Fibroblast of lung (primary cell): ENCODE data around the gene ABCB11. TPM values are rescaled to one million over a fixed set of nuclear protein-coding genes. Genes with fewer than 3 reads are reported as not detected.

ENCODE experiments used
- DNase-seq, 2 donors: peaks; one replicate each; pipeline versions ENCODE4 v3.0.0 to v3.0.0-alpha.2; 2010; ENCODE audit warnings: low read depth in 2 of 2
- H2AFZ ChIP-seq: 2 replicates; pipeline ENCODE4 v1.5.1; 2012; ENCODE audit warnings: low read length, control low read depth, inconsistent platforms
- H3K27ac ChIP-seq: 2 replicates; pipeline ENCODE4 v1.5.1; 2011; ENCODE audit warnings: low read length, control low read depth; ENCODE audit not compliant: insufficient read depth
- H3K27me3 ChIP-seq: 2 replicates; pipeline ENCODE4 v1.5.1; 2011; ENCODE audit warnings: mild to moderate bottlenecking, low read length; ENCODE audit not compliant: control insufficient read depth, insufficient read depth
- H3K36me3 ChIP-seq: 2 replicates; pipeline ENCODE4 v1.5.1; 2011; ENCODE audit warnings: low read length; ENCODE audit not compliant: control insufficient read depth, insufficient read depth
- H3K4me1 ChIP-seq: 2 replicates; pipeline ENCODE4 v1.5.1; 2011; ENCODE audit warnings: low read length; ENCODE audit not compliant: control insufficient read depth, insufficient read depth; ENCODE audit errors: extremely low read depth
- H3K4me2 ChIP-seq: 2 replicates; pipeline ENCODE4 v1.5.1; 2011; ENCODE audit warnings: low read length, control low read depth; ENCODE audit not compliant: insufficient read depth; ENCODE audit errors: extremely low read depth
- H3K4me3 ChIP-seq, 4 experiments: fragments of 200-600 bp in 1 of 4; sonication (generic) in 1 of 4; replicated peaks in 1 of 4; 2 replicates each; pipeline ENCODE4 v1.5.1; 2011 to 2016; ENCODE audit warnings: low read length in 4 of 4, low read depth in 3 of 4, mild to moderate bottlenecking in 3 of 4, control low read depth in 2 of 4, inconsistent platforms in 1 of 4, mixed read lengths in 1 of 4; ENCODE audit not compliant: insufficient read depth in 1 of 4; ENCODE audit errors: control extremely low read depth in 1 of 4
- H3K79me2 ChIP-seq: 2 replicates; pipeline ENCODE4 v1.5.1; 2012; ENCODE audit warnings: mild to moderate bottlenecking, low read length, inconsistent platforms; ENCODE audit not compliant: control insufficient read depth, insufficient read depth
- H3K9ac ChIP-seq: 2 replicates; pipeline ENCODE4 v1.5.1; 2011; ENCODE audit warnings: mild to moderate bottlenecking, low read length, control low read depth; ENCODE audit not compliant: insufficient read depth
- H3K9me3 ChIP-seq: 2 replicates; pipeline ENCODE4 v1.5.1; 2012; ENCODE audit warnings: low read depth, low read length; ENCODE audit not compliant: control insufficient read depth, insufficient read depth
- H4K20me1 ChIP-seq: 2 replicates; pipeline ENCODE4 v1.5.1; 2011; ENCODE audit warnings: low read length; ENCODE audit not compliant: control insufficient read depth, insufficient read depth; ENCODE audit errors: extremely low read depth
- EZH2 ChIP-seq: IDR thresholded peaks from 2 replicates; pipeline ENCODE4 v1.5.1; 2012; ENCODE audit warnings: low read length, control low read depth, mild to moderate bottlenecking; ENCODE audit errors: missing control alignments
- polyA plus RNA-seq, 2 donors: library from polyadenylated mRNA; depleted of rRNA in 1 of 2; stranded (reverse) in 1 of 2; unstranded in 1 of 2; fragments of >200 nt; gene quantifications; 2 replicates each; pipeline ENCODE4 v1.2.1, GENCODE V29; 2011 to 2012; ENCODE audit warnings: missing spikeins in 1 of 2
- total RNA-seq: library from RNA; depleted of rRNA; stranded (reverse); fragments of >200 nt; gene quantifications from 2 replicates; pipeline ENCODE4 v1.2.1, GENCODE V29; 2014
- TF ChIP-seq, protein P1 (sequence below), 2 donors: IDR thresholded peaks in 1 of 2; conservative IDR thresholded peaks in 1 of 2; 1 replicate in 1 of 2; 2 replicates in 1 of 2; pipeline ENCODE4 v1.5.1; 2011 to 2012; ENCODE audit warnings: low read length in 2 of 2, control low read depth in 1 of 2, inconsistent platforms in 1 of 2, low read depth in 1 of 2, mild to moderate bottlenecking in 1 of 2

ABCB11 gene
- total and polyA plus RNA-seq, 2 donors (not counting 1 experiment from before 2014, with no cell fraction given) = not detected

DNA sequence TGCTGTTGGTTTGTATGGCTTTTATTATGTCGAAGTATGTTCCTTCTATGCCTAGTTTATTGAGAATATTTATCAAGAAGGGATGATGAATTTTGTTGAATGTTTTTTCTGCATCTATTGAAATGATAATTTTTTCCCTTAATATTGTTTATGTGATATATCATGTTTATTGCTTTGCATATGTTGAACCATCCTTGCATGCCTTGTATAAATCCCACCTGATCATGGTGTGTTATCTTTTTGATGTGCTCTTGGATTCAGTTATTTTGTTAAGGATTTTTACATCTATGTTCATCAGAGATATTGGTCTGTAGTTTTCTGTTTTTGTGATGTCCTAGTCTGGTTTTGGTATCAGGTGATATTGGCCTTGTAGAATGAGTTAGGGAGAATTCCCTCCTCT lies 79.3 kb downstream of the ABCB11 start:
- Histone ChIP-seq H3K4me3 (no peak overlapping the region), H3K27ac (no peak overlapping the region), H3K27me3 (no peaks in the 10 kb centered on the region), H3K36me3 (no peaks in the 10 kb centered on the region), H4K20me1 (no peaks in the 10 kb centered on the region), H3K9ac (no peak overlapping the region), H3K4me1 (no peaks in the 10 kb centered on the region), H3K9me3 (no peaks in the 10 kb centered on the region), H3K4me2 (no peak overlapping the region), H3K79me2 (no peaks in the 10 kb centered on the region), H2AFZ (no peak overlapping the region)
- DNase-seq = no peak
- TF ChIP-seq EZH2 = no peak
- TF ChIP-seq, protein P1, sequence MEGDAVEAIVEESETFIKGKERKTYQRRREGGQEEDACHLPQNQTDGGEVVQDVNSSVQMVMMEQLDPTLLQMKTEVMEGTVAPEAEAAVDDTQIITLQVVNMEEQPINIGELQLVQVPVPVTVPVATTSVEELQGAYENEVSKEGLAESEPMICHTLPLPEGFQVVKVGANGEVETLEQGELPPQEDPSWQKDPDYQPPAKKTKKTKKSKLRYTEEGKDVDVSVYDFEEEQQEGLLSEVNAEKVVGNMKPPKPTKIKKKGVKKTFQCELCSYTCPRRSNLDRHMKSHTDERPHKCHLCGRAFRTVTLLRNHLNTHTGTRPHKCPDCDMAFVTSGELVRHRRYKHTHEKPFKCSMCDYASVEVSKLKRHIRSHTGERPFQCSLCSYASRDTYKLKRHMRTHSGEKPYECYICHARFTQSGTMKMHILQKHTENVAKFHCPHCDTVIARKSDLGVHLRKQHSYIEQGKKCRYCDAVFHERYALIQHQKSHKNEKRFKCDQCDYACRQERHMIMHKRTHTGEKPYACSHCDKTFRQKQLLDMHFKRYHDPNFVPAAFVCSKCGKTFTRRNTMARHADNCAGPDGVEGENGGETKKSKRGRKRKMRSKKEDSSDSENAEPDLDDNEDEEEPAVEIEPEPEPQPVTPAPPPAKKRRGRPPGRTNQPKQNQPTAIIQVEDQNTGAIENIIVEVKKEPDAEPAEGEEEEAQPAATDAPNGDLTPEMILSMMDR (conservative IDR thresholded peaks at IDR 0.05 in 1 of 2, IDR thresholded peaks at IDR 0.05 in 1 of 2; ENCODE audit: low read depth in 1 of 2, low read length in 2 of 2) = no peak

DNA sequence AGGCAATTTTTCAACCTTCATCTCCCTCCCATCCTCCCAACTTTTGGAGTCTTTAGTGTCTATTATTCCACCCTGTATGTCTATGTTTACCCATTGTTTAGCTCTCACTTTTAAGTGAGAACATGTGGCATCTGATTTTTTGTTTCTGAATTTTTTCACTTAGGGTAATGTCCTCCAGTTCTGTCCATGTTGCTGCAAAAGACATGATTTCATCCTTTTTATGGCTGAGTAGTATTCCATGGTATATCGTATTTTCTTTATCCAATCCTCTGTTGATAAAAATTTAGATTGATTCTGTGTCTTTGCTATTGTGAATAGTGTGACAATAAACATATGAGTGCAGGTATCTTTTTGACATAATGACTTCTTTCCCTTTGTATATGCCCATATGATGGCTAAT lies 81.8 kb downstream of the ABCB11 start:
- H3K27me3 ChIP-seq = no peaks in the 10 kb centered on the region
- no peaks in the 10 kb centered on the region for H3K36me3 ChIP-seq
- H2AFZ ChIP-seq = no peak overlapping the region
- no peaks in the 10 kb centered on the region for H3K4me1 ChIP-seq
- H3K4me3 ChIP-seq = no peak overlapping the region
- no peaks in the 10 kb centered on the region for H3K9me3 ChIP-seq
- no peaks in the 10 kb centered on the region for H3K79me2 ChIP-seq
- TF ChIP-seq EZH2 = no peak
- TF ChIP-seq, protein P1 (conservative IDR thresholded peaks at IDR 0.05 in 1 of 2, IDR thresholded peaks at IDR 0.05 in 1 of 2; ENCODE audit: low read depth in 1 of 2, low read length in 2 of 2) = no peak
- no peak overlapping the region for H3K4me2 ChIP-seq
- H3K9ac ChIP-seq = no peak overlapping the region
- no peak for DNase-seq
- no peak overlapping the region for H3K27ac ChIP-seq
- H4K20me1 ChIP-seq = no peaks in the 10 kb centered on the region

DNA sequence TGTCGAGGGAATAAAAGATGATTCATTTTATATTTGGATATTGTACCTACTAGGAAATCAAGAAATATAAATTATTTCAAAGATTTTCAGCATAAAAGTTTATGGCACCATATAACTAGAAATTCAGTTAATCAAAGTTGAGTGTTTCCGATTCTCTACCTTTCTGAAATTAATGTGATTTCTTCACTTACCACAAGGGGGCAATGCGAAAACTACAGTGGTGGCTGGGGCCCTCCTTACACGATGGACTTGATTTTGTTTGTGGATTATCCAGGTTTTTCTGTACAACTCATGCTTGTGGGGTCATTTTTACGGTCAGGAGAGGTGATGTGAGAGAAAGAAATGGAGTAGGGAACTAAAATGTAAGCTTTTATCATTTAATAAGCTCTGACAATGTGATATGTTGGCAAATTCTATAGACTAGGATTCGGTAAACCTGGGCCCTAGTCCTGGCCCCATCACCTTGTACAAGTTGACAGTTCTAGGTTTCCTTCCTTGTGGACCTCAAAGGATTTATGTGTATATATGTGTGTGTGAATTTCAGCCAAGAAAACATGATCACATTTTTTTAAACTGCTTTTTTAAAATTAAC lies 82.4 kb downstream of the ABCB11 start:
- TF ChIP-seq, protein P1 (conservative IDR thresholded peaks at IDR 0.05 in 1 of 2, IDR thresholded peaks at IDR 0.05 in 1 of 2; ENCODE audit: low read depth in 1 of 2, low read length in 2 of 2) = peak; percentile 50 to 64
- no peak for TF ChIP-seq EZH2
- H3K79me2 ChIP-seq = no peaks in the 10 kb centered on the region
- no peaks in the 10 kb centered on the region for H3K9me3 ChIP-seq
- no peaks in the 10 kb centered on the region for H3K36me3 ChIP-seq
- no peak overlapping the region for H3K4me2 ChIP-seq
- H3K4me3 ChIP-seq = no peak overlapping the region
- H3K9ac ChIP-seq = no peak overlapping the region
- no peak overlapping the region for H3K27ac ChIP-seq
- DNase-seq = peak in 1 of 2 donors; percentile 5
- no peaks in the 10 kb centered on the region for H3K27me3 ChIP-seq
- H4K20me1 ChIP-seq = no peaks in the 10 kb centered on the region
- no peak overlapping the region for H2AFZ ChIP-seq
- no peaks in the 10 kb centered on the region for H3K4me1 ChIP-seq
